Right lung (tissue), 5 donors: ENCODE measurements around the gene SMC1A. TPM values are rescaled to one million over a fixed set of nuclear protein-coding genes. Genes with fewer than 3 reads are reported as not detected.

Source experiments
- DNase-seq, 2 donors: peaks; one replicate each; pipeline ENCODE4 v3.0.0-alpha.2; 2013
- polyA plus RNA-seq, 5 donors: library from polyadenylated mRNA; unstranded; fragments of 120-200 nt; gene quantifications; one replicate each; pipeline versions ENCODE4 v1.2.1 to v1.2.3, GENCODE V29; 2013; ENCODE audit warnings: inconsistent platforms in 1 of 5, low replicate concordance in 1 of 5; ENCODE audit not compliant: insufficient read length in 5 of 5, insufficient read depth in 1 of 5

The SMC1A gene
- polyA plus RNA-seq, 5 donors: 75.2 to 142 (median 91.5) TPM

GRCh38 chrX:53347948-53348347, 74.5 kb downstream of the SMC1A start:
- DNase-seq: no peak

- DNase-seq: no peak
Observed at GRCh38 chrX:53340852-53341645, 81.4 kb downstream of the SMC1A start.

GRCh38 chrX:53337101-53337500, 85.4 kb downstream of the SMC1A start:
- DNase-seq: no peak

- DNase-seq: no peak
Observed at GRCh38 chrX:53333853-53334252, 88.6 kb downstream of the SMC1A start.

GRCh38 chrX:53332204-53332603, 90.2 kb downstream of the SMC1A start:
- DNase-seq: no peak

GRCh38 chrX:53330331-53330730, 92.1 kb downstream of the SMC1A start:
- no peak for DNase-seq

- DNase-seq: no peak
Observed at GRCh38 chrX:53324803-53325202, 97.7 kb downstream of the SMC1A start.

Other genes starting within 250 kb of the SMC1A start
- gene KDM5C, start 197.4 kb downstream of the SMC1A start, polyA plus RNA-seq: 10 to 100 TPM; 59.4 to 97.3 (median 84.9) TPM
- gene IQSEC2, start 141.1 kb downstream of the SMC1A start, polyA plus RNA-seq: 10 to 100 TPM; 11.5 to 16.9 (median 13.1) TPM
- 1 to 10 TPM; 3.1 to 6.2 (median 5.6) TPM for gene RIBC1, start 219 bp upstream of the SMC1A start, polyA plus RNA-seq
- 10 to 100 TPM; 69.7 to 93.1 (median 73.1) TPM for gene HSD17B10, start 11.7 kb upstream of the SMC1A start, polyA plus RNA-seq